HG03095 (cell line): ENCODE results near the gene GNL3.
"Not testable (repeated sequence)": the region's sequence is repeated elsewhere in the genome, so short reads cannot be mapped to it uniquely, and the experiment has no call there.

Source experiments
- ATAC-seq: cut with Tn5 transposase; IDR thresholded peaks from one replicate; pipeline ENCODE4 v1.9.1; 2021; ENCODE audit warnings: moderate library complexity; ENCODE audit not compliant: unreplicated experiment

GNL3 gene

DNA sequence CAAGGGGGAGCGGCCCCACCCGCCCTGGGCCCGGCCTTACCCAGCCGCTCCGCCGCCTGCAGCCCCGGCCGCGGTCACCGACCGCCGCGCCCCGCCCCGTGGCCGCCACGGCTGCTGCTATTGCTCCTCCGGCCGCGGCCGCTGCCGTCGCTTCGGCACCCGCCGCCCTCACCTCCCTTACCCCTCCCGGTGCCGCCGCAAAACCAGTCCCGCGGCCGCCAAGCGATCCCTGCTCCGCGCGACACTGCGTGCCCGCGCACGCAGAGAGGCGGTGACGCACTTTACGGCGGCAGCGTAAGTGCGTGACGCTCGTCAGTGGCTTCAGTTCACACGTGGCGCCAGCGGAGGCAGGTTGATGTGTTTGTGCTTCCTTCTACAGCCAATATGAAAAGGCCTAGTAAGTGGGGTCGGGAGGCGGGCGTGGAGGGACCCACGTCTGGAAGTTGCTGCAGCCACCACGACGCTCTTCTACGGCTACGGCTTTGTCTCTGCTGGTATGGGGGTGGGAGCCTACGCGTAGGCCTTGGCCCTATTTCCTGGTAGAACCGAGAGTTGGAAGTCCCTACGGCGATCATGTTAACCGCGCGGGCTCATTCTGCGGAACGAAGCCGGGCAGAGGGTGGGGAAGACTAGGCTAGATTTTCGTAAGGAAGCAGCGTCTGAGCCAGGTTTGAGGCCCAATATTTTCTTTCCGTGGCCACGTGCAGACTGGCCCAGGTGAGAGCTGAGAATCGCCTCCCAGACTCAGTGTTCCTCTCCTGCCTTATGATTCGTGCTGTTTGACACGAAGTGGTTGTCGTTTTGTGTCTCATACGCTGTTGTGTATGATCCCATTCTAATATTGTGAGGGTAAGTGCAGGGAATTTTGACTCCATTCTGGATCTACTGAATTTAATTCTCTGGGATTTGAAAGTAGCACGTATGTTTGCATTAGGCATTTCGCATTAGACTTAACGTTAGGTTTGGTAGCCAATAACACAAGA lies at the start of gene GNL3, which contains the start of gene PBRM1:
TSS of gene GNL3 (plus strand) at position 324 of the 983 bp plus-strand sequence. CDS start at position 385, 61 bp downstream.
TSS of gene PBRM1 (minus strand) at position 205 of the 983 bp plus-strand sequence.
- peak; percentile 58 for ATAC-seq

- no peak for ATAC-seq
These were observed 49.2 kb upstream of the GNL3 start for GRCh38 chr3:52636673-52637072.

- no peak for ATAC-seq
These were observed 40.3 kb upstream of the GNL3 start for GRCh38 chr3:52645549-52645948.

GRCh38 chr3:52649461-52650210 lies 36.2 kb upstream of the GNL3 start:
- no peak for ATAC-seq

GRCh38 chr3:52650439-52650838 lies 35.4 kb upstream of the GNL3 start:
- no peak for ATAC-seq

GRCh38 chr3:52651592-52651991 lies 34.2 kb upstream of the GNL3 start:
- no peak for ATAC-seq

- ATAC-seq, result no peak
These were observed 29.9 kb upstream of the GNL3 start for GRCh38 chr3:52655895-52656294.

DNA sequence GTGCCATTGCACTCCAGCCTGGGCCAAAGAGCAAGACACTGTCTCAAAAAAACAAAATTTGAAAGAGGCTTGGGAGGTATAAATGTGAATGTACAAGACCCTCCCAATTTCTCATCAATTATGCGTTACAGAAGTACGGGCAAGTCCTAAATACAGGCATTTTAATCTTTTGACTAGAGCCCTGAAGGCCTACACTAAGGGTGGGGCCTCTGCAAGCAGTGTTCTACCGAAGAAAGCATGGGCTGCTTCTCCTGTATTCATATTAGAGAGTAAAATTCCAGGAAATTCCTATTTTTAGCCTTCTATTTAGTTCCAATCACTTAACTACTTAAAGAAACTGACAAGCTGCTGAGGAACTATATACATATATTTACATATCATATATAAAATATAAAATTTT lies 25.8 kb upstream of the GNL3 start:
- no peak for ATAC-seq

GRCh38 chr3:52663098-52663497 lies 22.7 kb upstream of the GNL3 start:
- no peak for ATAC-seq

DNA sequence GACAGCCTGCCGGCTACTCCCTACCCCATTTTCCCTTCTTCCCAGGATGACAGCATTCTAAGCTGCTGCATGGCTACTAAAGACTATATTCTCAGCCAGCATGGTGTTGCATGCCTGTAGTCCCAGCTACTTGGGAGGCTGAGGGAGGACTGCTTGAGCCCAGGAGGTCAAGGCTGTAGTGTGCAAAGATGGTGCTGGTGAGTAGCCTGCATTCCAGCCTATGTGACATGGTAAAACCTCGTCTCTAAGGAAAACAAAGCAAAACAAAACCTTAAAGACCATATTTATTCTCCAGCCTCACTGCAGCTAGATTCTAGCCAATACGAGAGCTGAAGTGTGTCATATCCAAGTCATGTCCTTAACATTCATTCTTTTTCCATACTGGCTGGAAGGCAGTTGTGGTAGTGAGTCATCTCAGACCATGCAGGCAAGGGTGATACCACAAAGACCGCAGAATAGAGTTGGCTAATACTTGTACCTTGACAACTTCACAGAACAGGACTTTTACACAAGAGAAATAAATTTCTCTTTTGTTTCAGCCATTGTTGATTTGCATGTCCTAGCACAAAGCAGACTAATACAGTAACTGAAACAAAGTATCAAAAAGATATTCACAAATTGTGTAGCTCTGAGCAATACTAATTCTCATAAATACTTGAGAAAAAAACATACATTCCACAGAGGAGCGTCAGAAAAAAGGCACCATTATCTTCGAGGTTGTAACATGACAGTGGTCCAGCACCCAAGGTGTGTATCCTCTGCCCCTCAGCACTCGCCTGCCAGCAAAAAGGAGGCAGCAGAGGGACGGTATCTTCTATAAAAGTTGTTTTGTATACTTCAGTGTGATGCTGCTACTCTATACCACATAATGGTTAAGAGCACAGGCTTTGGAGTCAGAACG lies 15.0 kb upstream of the GNL3 start:
- ATAC-seq, result peak; percentile 79

DNA sequence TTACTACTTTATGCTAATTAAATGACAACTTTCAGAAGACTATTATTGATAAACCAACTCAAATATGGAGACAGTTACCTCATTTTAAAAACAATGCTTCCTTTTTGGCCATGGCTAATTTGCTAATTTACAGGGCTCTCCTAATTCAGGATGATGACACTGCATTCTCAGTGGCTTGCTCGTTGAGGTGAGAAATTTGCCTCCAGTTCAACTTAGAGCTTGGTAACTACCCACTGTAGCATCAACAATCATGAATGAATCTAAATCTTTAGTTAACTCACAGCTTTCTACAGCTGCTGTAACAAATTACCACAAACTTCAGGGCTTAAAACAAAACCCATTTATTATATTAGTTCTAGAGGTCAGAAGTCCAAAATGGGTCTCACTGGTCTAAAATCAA lies 14.2 kb upstream of the GNL3 start:
- ATAC-seq, result no peak

GRCh38 chr3:52676201-52676600 lies 9.6 kb upstream of the GNL3 start:
- not testable (repeated sequence) for ATAC-seq

DNA sequence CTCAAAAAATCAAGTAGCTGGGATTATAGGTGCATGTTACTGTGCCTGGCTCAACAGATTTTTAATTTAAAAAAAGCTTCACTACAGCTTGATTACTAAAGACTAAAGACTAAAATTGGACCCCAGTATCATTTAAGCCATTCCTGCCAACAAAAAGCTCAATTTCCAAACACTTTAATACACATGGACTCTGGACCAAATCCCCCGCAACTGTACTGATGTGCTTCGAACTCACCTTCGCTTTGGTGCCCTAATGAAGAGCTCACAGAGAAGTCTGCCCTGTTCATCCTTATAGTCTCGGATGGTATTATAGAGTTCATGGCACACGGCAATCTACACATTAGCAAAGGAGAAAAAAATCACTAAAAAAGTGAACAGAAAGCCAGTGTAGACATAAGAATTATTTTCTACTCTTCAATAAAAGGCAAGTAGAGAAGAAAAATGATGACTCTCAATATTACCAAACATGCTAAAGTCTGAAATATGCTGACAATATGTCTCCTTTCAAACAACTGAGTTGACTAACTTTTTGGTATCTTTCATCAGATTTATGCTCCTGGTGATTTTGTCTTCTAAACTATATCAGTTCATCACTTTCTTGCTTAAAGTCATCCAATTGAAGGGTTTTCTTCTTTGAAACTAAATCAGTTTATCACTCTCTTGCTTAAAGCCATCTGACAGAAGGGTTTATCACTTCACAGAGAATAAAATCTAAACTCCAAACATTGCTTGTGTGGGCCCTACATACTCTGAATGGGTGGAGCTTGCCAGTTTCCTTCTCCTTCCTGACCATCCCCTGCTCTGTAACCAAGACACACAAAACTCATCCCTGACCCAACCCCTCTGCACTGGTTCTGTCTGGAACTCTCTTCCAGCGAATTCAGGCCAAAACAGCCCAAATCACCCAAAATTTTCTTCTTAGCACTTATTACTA lies 7.3 kb upstream of the GNL3 start:
- no peak for ATAC-seq

DNA sequence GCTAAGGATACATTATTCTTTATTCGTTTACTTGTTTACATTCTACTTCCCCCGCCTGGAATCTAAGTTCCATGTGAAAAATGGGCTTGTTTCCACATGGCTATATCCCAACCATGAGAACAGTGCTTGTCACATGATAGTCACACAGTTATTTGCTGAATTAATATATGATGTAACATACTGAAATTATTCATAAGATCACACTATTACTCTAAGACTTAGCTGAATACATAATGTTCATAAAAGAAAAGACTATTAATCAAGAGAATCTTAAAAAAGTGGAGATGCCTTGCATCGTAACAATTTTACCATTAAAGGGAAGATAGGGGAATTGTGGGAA lies 6.7 kb upstream of the GNL3 start:
- ATAC-seq, result no peak

DNA sequence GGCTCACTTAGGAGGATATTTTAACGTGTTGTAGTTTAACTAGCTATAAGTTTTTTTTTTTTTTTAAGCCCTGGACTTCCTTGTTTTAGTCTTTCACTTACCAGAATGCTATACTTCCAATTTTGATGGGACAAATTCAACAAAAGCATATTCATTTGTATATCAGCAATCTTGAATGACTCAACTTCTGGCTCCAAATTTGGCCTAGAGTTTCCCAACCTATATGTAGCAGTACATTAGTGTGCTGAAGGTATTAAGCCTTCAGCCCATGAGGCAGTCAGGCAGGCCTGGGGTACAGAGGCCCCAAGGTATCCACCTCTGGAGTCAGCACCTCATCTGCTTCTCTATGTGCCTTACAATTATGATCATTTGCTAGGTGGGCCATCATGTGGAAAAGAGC lies 6.0 kb upstream of the GNL3 start:
- ATAC-seq, result no peak

- ATAC-seq, result no peak
These were observed 4.2 kb upstream of the GNL3 start for GRCh38 chr3:52681596-52681995.

GRCh38 chr3:52682016-52682415 lies 3.8 kb upstream of the GNL3 start:
- ATAC-seq, result no peak

- ATAC-seq, result no peak
These were observed 2.2 kb upstream of the GNL3 start for GRCh38 chr3:52683611-52684010.

GRCh38 chr3:52684184-52684583 lies 1.6 kb upstream of the GNL3 start:
- ATAC-seq, result no peak

GRCh38 chr3:52685285-52685708 lies 535 bp upstream of the GNL3 start:
- peak; percentile 70 for ATAC-seq
